SU-DHL-6 (cell line): Measurements from ENCODE around the gene CFAP92.
"Not testable (repeated sequence)": the region's sequence is repeated elsewhere in the genome, so short reads cannot be mapped to it uniquely, and the experiment has no call there.

Experiments
- H2AFZ ChIP-seq: fragments of 200-600 bp; sonication (generic); 2 replicates; pipeline ENCODE4 v1.6.1; 2014; ENCODE audit warnings: low read depth, mild to moderate bottlenecking, moderate library complexity, mixed read lengths, antibody characterized with exemption, low read length; ENCODE audit not compliant: severe bottlenecking
- H3F3A ChIP-seq: fragments of 200-600 bp; shearing (Covaris generic); 2 replicates; pipeline ENCODE4 v1.6.0; 2016; ENCODE audit warnings: antibody characterized with exemption, mild to moderate bottlenecking; ENCODE audit not compliant: insufficient read depth
- H3K27ac ChIP-seq: fragments of 200-600 bp; sonication (generic); 2 replicates; pipeline ENCODE4 v1.5.1; 2016; ENCODE audit warnings: low read depth, mild to moderate bottlenecking, low read length, moderate library complexity, mixed read lengths
- H3K27me3 ChIP-seq: fragments of 200-600 bp; sonication (generic), shearing (Covaris generic); 2 replicates; pipeline ENCODE4 v1.6.0; 2014; ENCODE audit warnings: mild to moderate bottlenecking, low read length
- H3K36me3 ChIP-seq: fragments of 200-600 bp; sonication (generic); 2 replicates; pipeline ENCODE4 v1.6.1; 2014; ENCODE audit warnings: mild to moderate bottlenecking, low read length, mixed read lengths
- H3K4me2 ChIP-seq: fragments of 300-600, 200-600 bp; shearing (Covaris generic), sonication (generic); 2 replicates; pipeline ENCODE4 v1.6.0; 2014; ENCODE audit warnings: low read length, low read depth, mild to moderate bottlenecking; ENCODE audit not compliant: poor library complexity, severe bottlenecking
- H3K4me3 ChIP-seq: fragments of 200-600 bp; sonication (generic); 2 replicates; pipeline ENCODE4 v1.5.1; 2014; ENCODE audit warnings: antibody characterized with exemption, low read length, mild to moderate bottlenecking, mixed read lengths; ENCODE audit not compliant: insufficient read depth, poor library complexity, severe bottlenecking
- H3K79me2 ChIP-seq: fragments of 200-600 bp; sonication (generic); 2 replicates; pipeline ENCODE4 v1.6.1; 2014; ENCODE audit warnings: mild to moderate bottlenecking, low read length, moderate library complexity; ENCODE audit not compliant: insufficient read depth
- H3K9ac ChIP-seq: fragments of 200-600 bp; sonication (generic); 2 replicates; pipeline ENCODE4 v1.7.0; 2014; ENCODE audit warnings: mild to moderate bottlenecking, low read length
- H3K9me2 ChIP-seq: fragments of 200-600 bp; sonication (generic); replicated peaks from 2 replicates; pipeline ENCODE4 v1.6.1; 2014; ENCODE audit warnings: low read length; ENCODE audit not compliant: insufficient read depth
- H3K9me3 ChIP-seq: fragments of 200-600 bp; sonication (generic); 2 replicates; pipeline ENCODE4 v1.6.1; 2014; ENCODE audit warnings: low read length, mixed read lengths; ENCODE audit not compliant: insufficient read depth
- H4K20me1 ChIP-seq: fragments of 200-600 bp; sonication (generic); 2 replicates; pipeline ENCODE4 v1.6.1; 2014; ENCODE audit warnings: low read depth, mild to moderate bottlenecking, antibody characterized with exemption, low read length, moderate library complexity, mixed read lengths
- EZH2phosphoT487 ChIP-seq: fragments of 200-600 bp; sonication (generic), shearing (Covaris generic); conservative IDR thresholded peaks from 2 replicates; pipeline ENCODE4 v1.6.1; 2018; ENCODE audit warnings: mild to moderate bottlenecking, antibody characterized with exemption, low read length, moderate library complexity, mixed read lengths
- TF ChIP-seq, protein P1 (sequence below): fragments of 200-600 bp; sonication (generic); IDR thresholded peaks from one replicate; pipeline ENCODE4 v1.5.1; 2017; ENCODE audit warnings: antibody characterized with exemption, mild to moderate bottlenecking, low read length, moderate library complexity; ENCODE audit not compliant: insufficient read depth, poor library complexity, severe bottlenecking

The CFAP92 gene

DNA sequence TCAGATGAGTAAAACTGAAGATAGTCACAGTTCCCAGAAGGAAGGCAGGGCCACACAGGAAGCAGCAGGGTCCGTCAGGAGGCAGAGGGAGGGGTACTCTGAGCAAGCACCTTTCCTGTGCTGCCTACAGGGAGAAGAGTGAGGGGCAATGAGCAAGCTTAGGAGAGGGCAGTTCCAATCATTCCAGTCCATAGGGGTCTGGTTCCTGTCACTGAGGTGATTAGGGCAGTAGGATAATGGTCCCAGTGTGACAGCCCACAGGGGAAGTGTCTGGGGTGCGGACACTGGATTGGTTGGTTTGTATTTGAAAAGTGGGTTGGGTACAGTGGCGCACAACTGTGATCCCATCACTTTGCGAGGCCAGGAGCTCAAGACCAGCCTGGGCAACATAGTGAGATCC lies 121.6 kb downstream of the CFAP92 start:
- H3K4me3 ChIP-seq, result no peak overlapping the region
- H3K27ac ChIP-seq, result no peak overlapping the region
- H3F3A ChIP-seq, result peaks cover 4% of the 10 kb centered on the region; the same call in 1 of the 2 replicates
- no peak overlapping the region for H3K9ac ChIP-seq
- H2AFZ ChIP-seq, result no peak overlapping the region
- no peak for TF ChIP-seq EZH2phosphoT487
- TF ChIP-seq, protein P1, sequence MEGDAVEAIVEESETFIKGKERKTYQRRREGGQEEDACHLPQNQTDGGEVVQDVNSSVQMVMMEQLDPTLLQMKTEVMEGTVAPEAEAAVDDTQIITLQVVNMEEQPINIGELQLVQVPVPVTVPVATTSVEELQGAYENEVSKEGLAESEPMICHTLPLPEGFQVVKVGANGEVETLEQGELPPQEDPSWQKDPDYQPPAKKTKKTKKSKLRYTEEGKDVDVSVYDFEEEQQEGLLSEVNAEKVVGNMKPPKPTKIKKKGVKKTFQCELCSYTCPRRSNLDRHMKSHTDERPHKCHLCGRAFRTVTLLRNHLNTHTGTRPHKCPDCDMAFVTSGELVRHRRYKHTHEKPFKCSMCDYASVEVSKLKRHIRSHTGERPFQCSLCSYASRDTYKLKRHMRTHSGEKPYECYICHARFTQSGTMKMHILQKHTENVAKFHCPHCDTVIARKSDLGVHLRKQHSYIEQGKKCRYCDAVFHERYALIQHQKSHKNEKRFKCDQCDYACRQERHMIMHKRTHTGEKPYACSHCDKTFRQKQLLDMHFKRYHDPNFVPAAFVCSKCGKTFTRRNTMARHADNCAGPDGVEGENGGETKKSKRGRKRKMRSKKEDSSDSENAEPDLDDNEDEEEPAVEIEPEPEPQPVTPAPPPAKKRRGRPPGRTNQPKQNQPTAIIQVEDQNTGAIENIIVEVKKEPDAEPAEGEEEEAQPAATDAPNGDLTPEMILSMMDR, result no peak
- H3K4me2 ChIP-seq, result no peak overlapping the region
- H3K9me2 ChIP-seq, result no peaks in the 10 kb centered on the region
- no peaks in the 10 kb centered on the region for H3K79me2 ChIP-seq
- no peaks in the 10 kb centered on the region for H3K9me3 ChIP-seq
- no peaks in the 10 kb centered on the region for H3K27me3 ChIP-seq
- H4K20me1 ChIP-seq, result no peaks in the 10 kb centered on the region
- no peaks in the 10 kb centered on the region for H3K36me3 ChIP-seq

DNA sequence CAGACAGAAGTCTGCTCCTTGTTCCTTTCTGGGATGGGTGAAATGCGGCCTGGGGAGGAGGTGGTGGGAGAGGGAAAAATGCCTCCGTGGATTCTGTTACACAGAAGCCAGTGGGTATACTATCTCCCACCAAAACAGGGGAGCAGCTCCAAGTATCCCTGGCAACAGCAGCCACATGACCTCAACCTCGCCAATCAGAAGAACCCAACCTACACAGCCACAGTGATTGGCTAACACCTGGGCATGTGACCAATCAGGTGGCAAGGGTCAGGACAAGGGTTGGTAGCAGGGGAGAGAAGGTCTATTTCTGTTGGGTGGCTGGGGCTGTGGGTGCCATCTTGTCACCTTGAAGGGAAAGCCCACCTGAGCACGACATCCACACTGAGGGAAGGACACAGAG lies 123.5 kb downstream of the CFAP92 start:
- no peaks in the 10 kb centered on the region for H3K9me2 ChIP-seq

DNA sequence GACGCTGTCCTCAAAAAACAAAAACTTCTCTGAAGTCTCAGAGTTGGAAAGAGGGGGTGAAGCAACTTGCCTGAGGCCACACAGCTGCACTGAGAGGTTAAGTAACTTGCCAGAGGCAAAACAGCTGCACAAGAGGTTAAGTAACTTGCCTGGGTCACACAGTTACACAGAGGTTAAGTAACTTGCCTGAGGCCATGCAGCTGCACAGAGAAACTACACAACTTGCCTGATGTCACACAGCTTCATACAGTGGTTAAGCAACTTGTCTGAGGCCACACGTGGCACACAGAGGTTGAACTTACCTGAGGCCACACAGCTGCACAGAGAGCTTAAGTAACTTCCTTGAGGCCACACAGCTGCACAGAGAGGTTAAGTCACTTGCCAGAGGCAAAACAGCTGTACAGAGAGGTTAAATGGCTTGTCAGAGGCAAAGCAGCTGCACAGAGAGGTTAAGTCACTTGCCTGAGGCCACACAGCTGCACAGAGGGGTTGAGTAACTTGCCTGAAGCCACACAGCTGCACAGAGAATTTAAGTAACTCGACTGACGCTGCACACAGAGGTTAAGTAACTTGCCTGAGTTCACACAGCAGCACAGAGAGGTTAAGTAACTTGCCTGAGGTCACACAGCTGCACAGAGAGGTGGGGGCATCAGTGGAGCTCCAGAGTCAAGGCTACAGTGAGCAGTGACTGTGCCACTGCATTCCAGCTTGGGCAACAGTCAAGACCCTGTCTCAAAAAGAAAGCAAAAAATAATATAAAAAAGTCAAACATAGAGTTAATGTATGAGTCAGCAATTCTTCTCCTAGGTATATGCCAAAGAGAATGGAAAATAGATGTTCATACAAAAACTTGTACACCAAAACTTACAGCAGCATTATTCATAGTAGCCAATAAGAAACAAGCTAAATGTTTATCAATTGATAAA lies 126.4 kb downstream of the CFAP92 start:
- Histone ChIP-seq H3K9me3 (no peaks in the 10 kb centered on the region), H4K20me1 (no peaks in the 10 kb centered on the region), H3K9ac (no peak overlapping the region), H3K27me3 (no peaks in the 10 kb centered on the region), H3K27ac (no peak overlapping the region), H2AFZ (no peak overlapping the region), H3K9me2 (no peaks in the 10 kb centered on the region), H3K36me3 (no peaks in the 10 kb centered on the region), H3K79me2 (no peaks in the 10 kb centered on the region), H3K4me3 (no peak overlapping the region), H3F3A (no peaks in the 10 kb centered on the region), H3K4me2 (no peak overlapping the region)
- TF ChIP-seq, protein P1, result no peak
- TF ChIP-seq EZH2phosphoT487, result no peak

More for the DNA sequence above, 123.5 kb downstream of the CFAP92 start:
- H3K9ac ChIP-seq, result no peak overlapping the region
- H2AFZ ChIP-seq, result no peak overlapping the region
- H3K79me2 ChIP-seq, result no peaks in the 10 kb centered on the region
- no peaks in the 10 kb centered on the region for H3K9me3 ChIP-seq
- no peak overlapping the region for H3K4me2 ChIP-seq
- no peaks in the 10 kb centered on the region for H3F3A ChIP-seq
- no peak overlapping the region for H3K27ac ChIP-seq
- no peaks in the 10 kb centered on the region for H3K27me3 ChIP-seq
- no peak overlapping the region for H3K4me3 ChIP-seq
- no peak for TF ChIP-seq EZH2phosphoT487
- TF ChIP-seq, protein P1, result no peak
- H4K20me1 ChIP-seq, result no peaks in the 10 kb centered on the region
- no peaks in the 10 kb centered on the region for H3K36me3 ChIP-seq

DNA sequence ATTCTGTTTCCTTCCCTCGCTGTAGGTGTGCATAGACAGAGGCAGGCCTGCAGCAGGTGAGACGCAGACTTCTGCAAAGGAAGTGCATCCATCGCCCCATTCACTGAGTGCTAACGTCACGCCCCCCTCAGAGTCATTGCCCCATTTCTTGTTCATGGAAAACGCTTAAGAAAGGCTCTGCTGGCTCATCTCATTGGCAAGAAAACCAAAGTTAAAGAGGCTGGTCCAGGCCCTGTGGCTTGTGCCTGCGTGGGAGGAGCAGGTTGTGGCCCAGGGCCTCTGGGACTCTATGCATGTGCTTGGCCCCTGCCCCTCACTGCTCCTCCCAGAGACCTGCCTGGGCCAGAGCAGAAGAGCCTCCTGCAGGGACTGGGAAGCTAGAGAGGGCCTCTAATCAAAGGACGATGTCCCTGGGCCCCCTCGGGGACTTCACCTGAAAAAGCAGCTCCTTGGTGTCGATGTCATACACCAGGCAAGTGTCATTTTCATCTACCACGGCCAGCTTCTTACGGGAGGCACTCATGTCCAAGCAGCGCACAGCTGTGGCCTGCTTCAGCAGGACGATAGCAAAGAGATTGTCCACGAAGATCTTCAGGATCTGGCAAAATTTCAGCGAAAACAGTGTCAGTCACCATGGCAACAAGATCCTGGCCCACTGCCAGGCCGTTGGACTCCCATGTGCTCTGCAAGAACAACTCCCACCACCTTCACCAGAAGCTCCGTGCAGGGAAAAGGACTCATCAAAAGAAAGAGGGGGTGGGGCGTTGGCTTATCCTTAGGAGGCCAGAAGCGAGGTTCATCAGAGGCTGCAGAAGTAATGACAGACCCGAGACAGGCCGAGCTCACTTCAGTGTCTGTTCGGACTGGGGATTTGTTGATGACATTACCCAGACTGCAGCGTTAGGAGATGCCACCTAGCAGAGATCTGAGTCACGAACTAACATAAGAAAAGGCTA lies 128.7 kb downstream of the CFAP92 start:
- H3K9me3 ChIP-seq, H3K27ac ChIP-seq, H3K4me3 ChIP-seq, H3K9ac ChIP-seq, H3K36me3 ChIP-seq, H3K9me2 ChIP-seq, H3K4me2 ChIP-seq, H3F3A ChIP-seq, H3K27me3 ChIP-seq, H3K79me2 ChIP-seq, H4K20me1 ChIP-seq, H2AFZ ChIP-seq: not testable (repeated sequence)
